Fibroblast of lung (primary cell): ENCODE measurements around the gene FOXL3. TPM values are rescaled to one million over a fixed set of nuclear protein-coding genes. Genes with fewer than 3 reads are reported as not detected.
A peak's percentile ranks its signal among the peaks of the same experiment; 100 is the strongest.

Experiments
- DNase-seq, 2 donors: peaks; one replicate each; pipeline versions ENCODE4 v3.0.0 to v3.0.0-alpha.2; 2010; ENCODE audit warnings: low read depth in 2 of 2
- H2AFZ ChIP-seq: 2 replicates; pipeline ENCODE4 v1.5.1; 2012; ENCODE audit warnings: low read length, control low read depth, inconsistent platforms
- H3K27ac ChIP-seq: 2 replicates; pipeline ENCODE4 v1.5.1; 2011; ENCODE audit warnings: low read length, control low read depth; ENCODE audit not compliant: insufficient read depth
- H3K27me3 ChIP-seq: 2 replicates; pipeline ENCODE4 v1.5.1; 2011; ENCODE audit warnings: mild to moderate bottlenecking, low read length; ENCODE audit not compliant: control insufficient read depth, insufficient read depth
- H3K36me3 ChIP-seq: 2 replicates; pipeline ENCODE4 v1.5.1; 2011; ENCODE audit warnings: low read length; ENCODE audit not compliant: control insufficient read depth, insufficient read depth
- H3K4me1 ChIP-seq: 2 replicates; pipeline ENCODE4 v1.5.1; 2011; ENCODE audit warnings: low read length; ENCODE audit not compliant: control insufficient read depth, insufficient read depth; ENCODE audit errors: extremely low read depth
- H3K4me2 ChIP-seq: 2 replicates; pipeline ENCODE4 v1.5.1; 2011; ENCODE audit warnings: low read length, control low read depth; ENCODE audit not compliant: insufficient read depth; ENCODE audit errors: extremely low read depth
- H3K4me3 ChIP-seq, 4 experiments: fragments of 200-600 bp in 1 of 4; sonication (generic) in 1 of 4; replicated peaks in 1 of 4; 2 replicates each; pipeline ENCODE4 v1.5.1; 2011 to 2016; ENCODE audit warnings: low read length in 4 of 4, low read depth in 3 of 4, mild to moderate bottlenecking in 3 of 4, control low read depth in 2 of 4, inconsistent platforms in 1 of 4, mixed read lengths in 1 of 4; ENCODE audit not compliant: insufficient read depth in 1 of 4; ENCODE audit errors: control extremely low read depth in 1 of 4
- H3K79me2 ChIP-seq: 2 replicates; pipeline ENCODE4 v1.5.1; 2012; ENCODE audit warnings: mild to moderate bottlenecking, low read length, inconsistent platforms; ENCODE audit not compliant: control insufficient read depth, insufficient read depth
- H3K9ac ChIP-seq: 2 replicates; pipeline ENCODE4 v1.5.1; 2011; ENCODE audit warnings: mild to moderate bottlenecking, low read length, control low read depth; ENCODE audit not compliant: insufficient read depth
- H3K9me3 ChIP-seq: 2 replicates; pipeline ENCODE4 v1.5.1; 2012; ENCODE audit warnings: low read depth, low read length; ENCODE audit not compliant: control insufficient read depth, insufficient read depth
- H4K20me1 ChIP-seq: 2 replicates; pipeline ENCODE4 v1.5.1; 2011; ENCODE audit warnings: low read length; ENCODE audit not compliant: control insufficient read depth, insufficient read depth; ENCODE audit errors: extremely low read depth
- EZH2 ChIP-seq: IDR thresholded peaks from 2 replicates; pipeline ENCODE4 v1.5.1; 2012; ENCODE audit warnings: low read length, control low read depth, mild to moderate bottlenecking; ENCODE audit errors: missing control alignments
- polyA plus RNA-seq, 2 donors: library from polyadenylated mRNA; depleted of rRNA in 1 of 2; stranded (reverse) in 1 of 2; unstranded in 1 of 2; fragments of >200 nt; gene quantifications; 2 replicates each; pipeline ENCODE4 v1.2.1, GENCODE V29; 2011 to 2012; ENCODE audit warnings: missing spikeins in 1 of 2
- total RNA-seq: library from RNA; depleted of rRNA; stranded (reverse); fragments of >200 nt; gene quantifications from 2 replicates; pipeline ENCODE4 v1.2.1, GENCODE V29; 2014
- TF ChIP-seq, protein P1 (sequence below), 2 donors: IDR thresholded peaks in 1 of 2; conservative IDR thresholded peaks in 1 of 2; 1 replicate in 1 of 2; 2 replicates in 1 of 2; pipeline ENCODE4 v1.5.1; 2011 to 2012; ENCODE audit warnings: low read length in 2 of 2, control low read depth in 1 of 2, inconsistent platforms in 1 of 2, low read depth in 1 of 2, mild to moderate bottlenecking in 1 of 2

FOXL3 gene
- total and polyA plus RNA-seq, 2 donors (not counting 1 experiment from before 2014, with no cell fraction given), result not detected

DNA sequence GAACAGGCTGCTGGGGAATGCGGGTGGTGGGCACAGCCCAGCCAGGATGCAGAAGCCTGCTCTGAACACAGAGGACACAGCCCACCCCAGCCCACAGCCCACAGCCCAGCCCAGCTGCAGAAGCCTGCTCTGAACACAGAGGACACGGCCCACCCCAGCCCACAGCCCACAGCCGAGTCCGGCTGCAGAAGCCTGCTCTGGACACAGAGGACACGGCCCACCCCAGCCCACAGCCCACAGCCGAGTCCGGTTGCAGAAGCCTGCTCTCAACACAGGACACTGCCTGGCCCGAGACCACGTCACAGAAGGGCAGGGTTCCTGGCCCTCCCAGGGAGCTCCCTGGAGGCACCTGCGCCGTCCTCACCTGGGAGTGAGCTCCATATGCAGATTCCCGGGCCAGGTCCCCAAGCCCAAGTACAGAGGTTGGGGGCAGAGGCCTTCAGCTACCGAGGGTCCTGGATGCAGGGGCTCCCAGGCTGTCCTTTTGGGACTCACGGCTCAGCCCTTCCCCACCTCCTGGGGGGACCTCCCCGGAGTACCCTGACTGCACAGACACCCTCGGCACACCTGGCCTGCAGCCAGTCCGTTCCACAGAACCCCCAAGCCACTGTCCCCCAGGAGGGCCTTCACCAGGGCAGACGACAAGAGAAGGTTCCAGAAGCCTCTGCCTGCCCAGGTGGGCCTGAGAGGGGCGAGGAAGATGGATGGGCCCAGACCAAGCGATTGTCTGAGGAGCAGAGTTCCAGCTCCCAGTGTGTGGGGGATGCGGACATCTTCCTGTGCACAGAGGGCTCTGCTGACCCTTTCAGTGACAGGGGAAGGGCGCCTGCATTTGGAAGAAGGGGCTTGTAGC lies 23.7 kb upstream of the FOXL3 start:
- DNase-seq, result no peak
- Histone ChIP-seq H2AFZ (no peak overlapping the region), H3K4me3 (no peak overlapping the region), H3K36me3 (no peaks in the 10 kb centered on the region), H3K4me2 (no peak overlapping the region), H3K79me2 (no peaks in the 10 kb centered on the region), H3K27ac (no peak overlapping the region), H3K9me3 (peaks cover 4% of the 10 kb centered on the region), H3K4me1 (no peaks in the 10 kb centered on the region), H3K9ac (no peak overlapping the region), H4K20me1 (no peaks in the 10 kb centered on the region), H3K27me3 (no peaks in the 10 kb centered on the region)
- TF ChIP-seq, protein P1, sequence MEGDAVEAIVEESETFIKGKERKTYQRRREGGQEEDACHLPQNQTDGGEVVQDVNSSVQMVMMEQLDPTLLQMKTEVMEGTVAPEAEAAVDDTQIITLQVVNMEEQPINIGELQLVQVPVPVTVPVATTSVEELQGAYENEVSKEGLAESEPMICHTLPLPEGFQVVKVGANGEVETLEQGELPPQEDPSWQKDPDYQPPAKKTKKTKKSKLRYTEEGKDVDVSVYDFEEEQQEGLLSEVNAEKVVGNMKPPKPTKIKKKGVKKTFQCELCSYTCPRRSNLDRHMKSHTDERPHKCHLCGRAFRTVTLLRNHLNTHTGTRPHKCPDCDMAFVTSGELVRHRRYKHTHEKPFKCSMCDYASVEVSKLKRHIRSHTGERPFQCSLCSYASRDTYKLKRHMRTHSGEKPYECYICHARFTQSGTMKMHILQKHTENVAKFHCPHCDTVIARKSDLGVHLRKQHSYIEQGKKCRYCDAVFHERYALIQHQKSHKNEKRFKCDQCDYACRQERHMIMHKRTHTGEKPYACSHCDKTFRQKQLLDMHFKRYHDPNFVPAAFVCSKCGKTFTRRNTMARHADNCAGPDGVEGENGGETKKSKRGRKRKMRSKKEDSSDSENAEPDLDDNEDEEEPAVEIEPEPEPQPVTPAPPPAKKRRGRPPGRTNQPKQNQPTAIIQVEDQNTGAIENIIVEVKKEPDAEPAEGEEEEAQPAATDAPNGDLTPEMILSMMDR (conservative IDR thresholded peaks at IDR 0.05 in 1 of 2, IDR thresholded peaks at IDR 0.05 in 1 of 2; ENCODE audit: low read depth in 1 of 2, low read length in 2 of 2), result no peak
- TF ChIP-seq EZH2, result no peak

DNA sequence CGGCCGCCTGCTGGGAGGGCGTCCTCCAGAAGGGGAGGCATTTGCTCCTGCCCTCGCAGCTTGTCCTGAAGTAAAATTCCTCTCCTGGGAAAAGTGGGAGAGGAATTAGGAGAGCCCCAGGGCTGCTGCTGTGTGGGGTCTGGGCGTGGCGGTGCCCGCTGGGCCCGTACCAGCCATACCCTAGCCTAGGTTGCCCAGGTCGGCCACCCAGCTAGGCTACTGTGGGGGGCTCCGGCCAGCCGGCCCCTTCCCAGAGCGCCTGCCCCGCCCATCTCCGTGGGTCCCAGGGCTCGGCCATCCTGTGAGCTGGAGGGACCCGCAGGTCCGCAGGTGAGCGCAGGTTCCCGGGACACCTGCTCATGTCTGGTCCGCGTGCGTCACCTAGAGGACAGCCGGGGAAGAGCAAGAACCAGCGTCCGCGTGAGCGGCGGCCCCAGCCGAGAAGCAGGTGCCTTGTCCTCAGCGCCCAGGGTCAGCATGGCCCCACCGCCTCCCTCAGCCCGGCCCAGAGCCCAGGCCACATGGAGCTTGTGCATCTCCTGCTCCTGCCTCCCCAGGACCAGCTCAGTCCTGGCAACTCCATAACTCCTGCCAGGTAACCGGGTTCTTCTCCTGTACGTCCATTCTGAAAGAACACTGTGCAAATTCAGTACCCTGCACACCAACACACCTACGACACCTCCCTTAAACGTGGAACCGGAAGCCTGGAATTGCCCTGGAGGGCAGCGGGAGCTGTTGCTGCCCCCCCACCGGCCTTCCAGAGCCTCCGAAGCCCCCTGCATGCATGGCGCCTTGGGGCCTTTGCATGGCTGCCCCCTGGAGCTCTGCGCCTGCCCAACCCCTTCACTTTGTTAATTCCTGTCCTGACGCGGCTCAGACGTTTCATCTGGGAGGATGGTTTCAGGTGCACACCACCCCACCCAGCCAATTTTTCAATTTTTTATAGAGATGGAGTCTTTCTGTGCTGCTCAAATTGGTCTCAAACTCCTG lies 22.8 kb upstream of the FOXL3 start:
- no peak overlapping the region for H2AFZ ChIP-seq
- no peak overlapping the region for H3K9ac ChIP-seq
- no peaks in the 10 kb centered on the region for H3K4me1 ChIP-seq
- no peak overlapping the region for H3K4me2 ChIP-seq
- DNase-seq, result no peak
- H3K79me2 ChIP-seq, result no peaks in the 10 kb centered on the region
- H3K9me3 ChIP-seq, result peaks cover 4% of the 10 kb centered on the region
- no peak overlapping the region for H3K4me3 ChIP-seq
- H3K36me3 ChIP-seq, result no peaks in the 10 kb centered on the region
- TF ChIP-seq, protein P1 (conservative IDR thresholded peaks at IDR 0.05 in 1 of 2, IDR thresholded peaks at IDR 0.05 in 1 of 2; ENCODE audit: low read depth in 1 of 2, low read length in 2 of 2), result peak; percentile 4 to 40
- no peak for TF ChIP-seq EZH2
- H3K27me3 ChIP-seq, result no peaks in the 10 kb centered on the region
- H3K27ac ChIP-seq, result no peak overlapping the region
- H4K20me1 ChIP-seq, result no peaks in the 10 kb centered on the region

DNA sequence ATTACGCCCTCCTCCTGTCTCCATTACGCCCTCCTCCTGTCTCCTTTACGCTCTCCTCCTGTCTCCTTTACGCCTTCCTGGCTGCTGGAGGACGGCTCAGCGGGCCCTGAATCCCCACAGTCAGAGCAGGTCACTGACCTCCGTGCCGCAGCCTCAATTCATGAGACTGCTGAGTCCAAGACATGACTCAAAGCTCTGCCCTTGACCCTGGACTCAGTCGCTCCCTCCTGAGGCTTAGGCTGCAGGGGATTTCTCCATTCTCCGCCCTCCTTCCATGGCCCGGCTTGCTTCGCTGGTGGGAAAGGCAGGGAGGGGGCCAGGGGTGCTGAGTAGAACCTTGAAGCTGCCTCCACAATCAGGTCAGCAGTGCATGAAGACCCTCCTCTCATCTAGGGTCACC lies 21.0 kb upstream of the FOXL3 start:
- no peak for TF ChIP-seq EZH2
- TF ChIP-seq, protein P1 (conservative IDR thresholded peaks at IDR 0.05 in 1 of 2, IDR thresholded peaks at IDR 0.05 in 1 of 2; ENCODE audit: low read depth in 1 of 2, low read length in 2 of 2), result no peak
- H3K9ac ChIP-seq, result no peak overlapping the region
- no peak for DNase-seq
- no peak overlapping the region for H3K4me2 ChIP-seq
- no peak overlapping the region for H3K27ac ChIP-seq
- H3K4me1 ChIP-seq, result no peaks in the 10 kb centered on the region
- H2AFZ ChIP-seq, result no peak overlapping the region
- no peaks in the 10 kb centered on the region for H4K20me1 ChIP-seq
- no peak overlapping the region for H3K4me3 ChIP-seq
- no peaks in the 10 kb centered on the region for H3K27me3 ChIP-seq
- H3K79me2 ChIP-seq, result no peaks in the 10 kb centered on the region
- no peaks in the 10 kb centered on the region for H3K36me3 ChIP-seq
- H3K9me3 ChIP-seq, result no peaks in the 10 kb centered on the region
